ENCODE data around the gene GAN.

The GAN gene

DNA sequence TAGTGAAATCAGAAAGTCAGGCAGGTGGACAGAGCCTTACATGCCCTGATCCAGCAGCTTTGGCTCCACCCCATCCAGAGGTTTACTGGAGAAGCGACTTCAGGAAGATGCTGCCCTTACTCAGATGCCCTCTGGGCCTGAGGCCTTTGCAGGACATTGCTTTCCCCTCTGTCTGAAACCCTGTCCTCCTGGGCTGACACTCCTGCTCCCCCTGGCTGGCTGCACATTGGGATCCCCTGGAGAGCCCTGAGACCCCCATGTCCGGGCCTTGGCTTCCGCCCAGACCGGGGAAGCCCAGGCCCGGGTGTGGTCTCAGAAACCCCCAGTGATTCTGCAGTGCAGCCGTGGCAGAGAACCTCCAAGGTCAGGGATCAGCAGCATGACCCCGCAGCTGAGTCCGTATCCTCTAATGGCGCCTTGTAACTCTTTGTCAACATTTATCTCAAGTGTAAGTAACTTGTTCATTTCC, 39.7 kb upstream of the GAN start:
- TF ChIP-seq, protein P1, sequence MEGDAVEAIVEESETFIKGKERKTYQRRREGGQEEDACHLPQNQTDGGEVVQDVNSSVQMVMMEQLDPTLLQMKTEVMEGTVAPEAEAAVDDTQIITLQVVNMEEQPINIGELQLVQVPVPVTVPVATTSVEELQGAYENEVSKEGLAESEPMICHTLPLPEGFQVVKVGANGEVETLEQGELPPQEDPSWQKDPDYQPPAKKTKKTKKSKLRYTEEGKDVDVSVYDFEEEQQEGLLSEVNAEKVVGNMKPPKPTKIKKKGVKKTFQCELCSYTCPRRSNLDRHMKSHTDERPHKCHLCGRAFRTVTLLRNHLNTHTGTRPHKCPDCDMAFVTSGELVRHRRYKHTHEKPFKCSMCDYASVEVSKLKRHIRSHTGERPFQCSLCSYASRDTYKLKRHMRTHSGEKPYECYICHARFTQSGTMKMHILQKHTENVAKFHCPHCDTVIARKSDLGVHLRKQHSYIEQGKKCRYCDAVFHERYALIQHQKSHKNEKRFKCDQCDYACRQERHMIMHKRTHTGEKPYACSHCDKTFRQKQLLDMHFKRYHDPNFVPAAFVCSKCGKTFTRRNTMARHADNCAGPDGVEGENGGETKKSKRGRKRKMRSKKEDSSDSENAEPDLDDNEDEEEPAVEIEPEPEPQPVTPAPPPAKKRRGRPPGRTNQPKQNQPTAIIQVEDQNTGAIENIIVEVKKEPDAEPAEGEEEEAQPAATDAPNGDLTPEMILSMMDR (IDR thresholded peaks at IDR 0.05; ENCODE audit: low read depth, low read length, missing control alignments) = no peak
- no peak for DNase-seq (ENCODE audit: extremely low read depth, low read depth)
- no peak overlapping the region for H3K4me3 ChIP-seq (replicated peaks; ENCODE audit: low read depth, low read length)

DNA sequence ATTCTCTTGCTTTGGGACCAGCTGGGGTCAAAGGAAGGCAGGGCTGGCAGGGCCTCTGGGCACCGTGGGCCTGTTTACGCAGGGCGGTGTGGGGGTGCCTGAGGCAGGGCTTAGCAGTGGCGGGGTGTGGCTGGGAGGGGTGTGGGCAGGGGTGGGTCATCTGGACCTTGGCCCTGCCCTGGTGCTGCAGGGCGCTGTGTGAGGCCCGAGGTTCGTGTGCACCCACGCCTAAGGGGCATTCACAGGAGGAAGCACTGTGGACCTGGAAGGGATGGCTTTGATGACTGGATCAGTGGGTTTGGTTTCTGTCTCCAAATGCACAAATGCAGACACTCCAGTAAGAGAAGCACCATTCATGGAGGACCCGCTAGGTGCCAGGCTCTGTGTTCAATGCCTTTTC, 39.0 kb upstream of the GAN start:
- TF ChIP-seq, protein P1 (IDR thresholded peaks at IDR 0.05; ENCODE audit: low read depth, low read length, missing control alignments) = no peak
- DNase-seq (ENCODE audit: extremely low read depth, low read depth) = no peak
- no peak overlapping the region for H3K4me3 ChIP-seq (replicated peaks; ENCODE audit: low read depth, low read length)

DNA sequence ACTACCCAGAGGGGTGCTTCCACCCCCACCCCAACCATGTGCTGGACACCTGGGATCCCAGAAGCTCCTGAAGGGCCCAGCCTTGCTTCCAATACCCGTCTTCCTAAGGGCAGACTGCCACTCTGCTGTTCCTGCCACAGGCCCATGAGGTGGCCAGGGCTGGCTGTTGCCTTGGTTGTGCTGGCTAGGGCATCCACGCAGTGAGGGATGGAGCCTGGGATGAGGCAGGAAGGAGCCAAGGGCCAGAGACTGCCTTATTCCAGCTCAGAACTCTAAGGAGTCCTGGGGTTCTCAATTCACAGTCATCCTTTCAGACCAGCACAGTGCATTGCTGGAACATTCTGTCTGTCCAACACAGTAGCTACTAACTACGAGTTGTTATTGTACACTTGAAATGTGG, 38.4 kb upstream of the GAN start:
- TF ChIP-seq, protein P1 (IDR thresholded peaks at IDR 0.05; ENCODE audit: low read depth, low read length, missing control alignments) = no peak
- H3K4me3 ChIP-seq (replicated peaks; ENCODE audit: low read depth, low read length) = no peak overlapping the region
- no peak for DNase-seq (ENCODE audit: extremely low read depth, low read depth)

DNA sequence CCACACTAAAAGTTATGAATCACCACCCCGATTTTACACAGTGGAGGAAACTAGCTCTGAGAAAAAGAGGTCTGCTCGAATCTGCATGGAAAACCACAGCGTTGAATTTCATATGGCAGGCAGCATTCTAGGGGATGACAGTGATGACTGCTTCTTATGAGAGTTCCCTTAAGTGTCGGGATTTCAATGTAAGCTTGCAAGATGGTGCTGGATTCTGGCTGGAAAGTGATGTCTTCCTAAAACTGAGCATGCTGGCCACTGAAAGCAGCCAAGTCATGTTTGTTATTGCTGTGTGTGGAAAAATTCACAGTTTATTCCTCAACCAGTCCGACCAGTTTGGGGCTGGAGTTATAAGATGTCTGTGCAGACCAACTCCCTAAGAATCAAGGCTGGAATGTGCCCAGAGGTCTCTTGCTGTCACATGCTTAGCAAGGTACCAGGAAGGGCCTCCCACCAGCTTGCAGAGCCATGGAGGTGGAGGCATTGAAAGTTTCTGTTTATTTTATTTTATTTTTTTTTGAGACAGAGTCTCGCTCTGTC, 37.2 kb upstream of the GAN start:
- DNase-seq (ENCODE audit: extremely low read depth, low read depth) = no peak
- TF ChIP-seq, protein P1 (IDR thresholded peaks at IDR 0.05; ENCODE audit: low read depth, low read length, missing control alignments) = no peak
- H3K4me3 ChIP-seq (replicated peaks; ENCODE audit: low read depth, low read length) = no peak overlapping the region

DNA sequence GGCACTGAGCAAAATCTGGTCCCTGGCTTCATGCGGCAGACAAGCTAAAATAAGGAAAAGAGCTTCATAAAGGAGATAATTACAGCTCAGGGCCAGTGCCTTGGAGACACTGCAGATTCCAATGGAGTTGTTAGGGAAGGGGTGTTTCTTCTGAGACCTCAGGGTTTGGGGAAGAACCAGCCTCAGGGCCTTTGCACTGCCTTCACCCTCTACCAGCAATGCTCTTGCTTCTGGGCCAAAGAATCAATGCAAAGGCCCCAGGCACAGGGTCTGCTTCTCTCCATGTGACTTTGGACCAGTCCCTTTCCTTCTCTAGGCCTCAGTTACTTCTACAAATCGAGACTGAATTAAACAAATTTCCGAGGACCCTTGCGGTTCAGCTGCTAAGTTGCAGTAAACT, 36.2 kb upstream of the GAN start:
- DNase-seq (ENCODE audit: extremely low read depth, low read depth) = no peak
- no peak overlapping the region for H3K4me3 ChIP-seq (replicated peaks; ENCODE audit: low read depth, low read length)
- TF ChIP-seq, protein P1 (IDR thresholded peaks at IDR 0.05; ENCODE audit: low read depth, low read length, missing control alignments) = no peak

DNA sequence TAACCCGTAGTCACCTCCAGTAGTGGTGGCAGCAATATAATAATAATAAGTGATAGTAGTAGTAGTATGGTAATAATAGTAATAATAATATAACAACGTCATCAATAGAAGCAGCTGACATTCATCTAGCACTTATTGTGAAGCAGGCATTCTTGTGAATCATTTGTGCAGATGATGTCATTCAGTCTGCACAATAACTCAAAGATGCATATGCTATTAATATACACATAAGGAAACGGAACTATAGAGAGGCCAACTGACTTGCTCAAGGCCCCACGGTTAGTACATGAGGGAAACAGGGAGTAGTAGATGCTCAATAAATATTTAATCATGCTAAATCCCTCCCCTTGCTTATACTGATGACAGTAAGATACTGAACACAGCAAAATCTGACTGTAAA, 35.4 kb upstream of the GAN start:
- TF ChIP-seq, protein P1 (IDR thresholded peaks at IDR 0.05; ENCODE audit: low read depth, low read length, missing control alignments) = no peak
- H3K4me3 ChIP-seq (replicated peaks; ENCODE audit: low read depth, low read length) = no peak overlapping the region
- no peak for DNase-seq (ENCODE audit: extremely low read depth, low read depth)

DNA sequence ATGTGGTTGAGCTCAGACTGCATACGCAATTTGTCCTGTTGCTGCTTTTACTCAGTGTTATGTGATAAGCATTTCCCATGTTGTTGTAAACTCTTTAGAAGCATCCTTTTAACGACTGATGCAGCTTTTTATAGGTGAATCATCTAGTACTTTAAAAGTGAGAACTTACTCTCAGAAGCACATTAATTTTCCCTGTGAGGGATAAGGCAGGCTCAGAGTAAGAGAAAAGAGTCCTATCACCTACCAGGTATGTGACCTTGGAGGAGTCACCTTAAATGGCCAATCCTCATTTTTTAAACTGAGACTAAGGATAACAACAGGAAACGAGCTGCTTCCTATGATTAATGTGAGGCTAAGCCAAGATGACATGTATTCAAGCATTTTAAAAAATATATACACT, 34.4 kb upstream of the GAN start:
- TF ChIP-seq, protein P1 (IDR thresholded peaks at IDR 0.05; ENCODE audit: low read depth, low read length, missing control alignments) = no peak
- no peak for DNase-seq (ENCODE audit: extremely low read depth, low read depth)

More for the DNA sequence above, 34.4 kb upstream of the GAN start:
- no peak overlapping the region for H3K4me3 ChIP-seq (replicated peaks; ENCODE audit: low read depth, low read length)
